Stomach (tissue), 4 donors: ENCODE measurements around the gene NOVA1.

Source experiments
- CTCF ChIP-seq, 7 experiments: fragments of 450-650 bp in 4 of 7; fragments of 200-600 bp in 3 of 7; sonication (generic) in 3 of 7; IDR thresholded peaks; one replicate each; pipeline ENCODE4 v1.5.1; 2016 to 2019; ENCODE audit warnings: antibody characterized with exemption in 7 of 7, control low read depth in 2 of 7, mild to moderate bottlenecking in 1 of 7
- EP300 ChIP-seq: sonication (generic); formaldehyde crosslinking; IDR thresholded peaks from one replicate; pipeline ENCODE4 v1.6.1; 2017; ENCODE audit warnings: antibody characterized with exemption

DNA sequence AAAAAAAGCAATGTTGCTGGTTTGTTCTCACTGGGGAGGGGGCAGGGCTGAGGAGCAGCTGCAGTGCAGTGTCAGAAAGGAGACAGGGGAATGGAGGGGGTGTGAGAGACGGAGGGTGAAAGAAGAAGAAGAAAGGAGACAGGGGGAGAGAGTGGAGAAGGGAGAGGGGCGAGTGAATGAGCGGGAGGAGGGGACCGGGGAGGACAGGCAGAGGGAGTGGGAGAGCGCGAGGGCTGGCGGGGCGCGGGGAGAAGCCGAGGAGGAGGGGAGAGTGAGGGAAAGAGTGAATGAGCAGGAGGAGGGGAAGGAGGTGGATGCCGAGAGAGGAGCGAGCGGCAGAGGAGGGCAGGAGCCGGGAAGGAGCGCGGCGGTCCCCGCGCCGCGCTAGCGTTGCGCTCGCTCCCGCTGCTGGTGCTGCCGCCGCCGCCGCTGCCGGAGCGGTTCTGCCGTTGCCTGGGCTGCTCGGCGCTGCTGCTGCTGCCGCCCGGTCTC is at the start of gene NOVA1:
- TF ChIP-seq CTCF (IDR thresholded peaks at IDR 0.05) (no peak), EP300 (no peak)
